HG03280 (cell line): ENCODE results near the gene NXPH4.

ENCODE experiments used
- ATAC-seq: cut with Tn5 transposase; IDR thresholded peaks from one replicate; pipeline ENCODE4 v1.9.1; 2021; ENCODE audit warnings: mild to moderate bottlenecking, moderate library complexity; ENCODE audit not compliant: unreplicated experiment

NXPH4 gene

DNA sequence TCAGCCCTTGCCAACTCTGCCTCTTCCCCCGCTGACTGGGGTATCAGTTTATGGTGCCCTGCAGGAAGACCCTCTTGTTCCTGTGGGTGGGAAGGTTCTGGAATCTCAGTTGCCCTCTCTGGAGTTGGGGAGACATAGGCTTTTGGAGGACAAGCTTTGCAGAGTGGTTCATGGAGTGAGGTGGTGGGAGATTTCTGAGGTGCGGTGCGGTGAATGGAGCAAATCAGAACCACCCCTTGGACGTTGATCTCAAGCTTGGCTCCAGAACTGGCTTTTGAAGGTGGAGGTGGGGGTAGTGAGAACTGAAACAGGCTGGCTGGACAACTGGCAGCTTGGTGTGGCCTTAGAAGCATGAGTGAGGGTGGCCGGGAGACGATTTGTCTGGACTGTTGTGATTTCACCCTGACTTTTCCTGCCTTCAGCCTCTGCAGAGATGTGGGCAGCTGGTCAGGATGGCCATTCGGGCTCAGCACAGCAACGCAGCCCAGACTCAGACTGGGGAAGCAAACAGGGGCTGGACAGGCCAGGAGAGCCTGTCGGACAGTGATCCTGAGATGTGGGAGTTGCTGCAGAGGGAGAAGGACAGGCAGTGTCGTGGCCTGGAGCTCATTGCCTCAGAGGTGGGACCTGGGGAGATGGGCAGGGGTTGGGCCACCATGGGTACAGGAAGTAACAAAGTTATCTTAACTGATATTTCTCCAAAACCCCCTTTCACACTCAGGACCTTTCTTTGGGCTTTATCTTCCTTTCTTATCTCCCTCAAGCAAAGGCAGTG, 14.0 kb downstream of the NXPH4 start:
- no peak for ATAC-seq

DNA sequence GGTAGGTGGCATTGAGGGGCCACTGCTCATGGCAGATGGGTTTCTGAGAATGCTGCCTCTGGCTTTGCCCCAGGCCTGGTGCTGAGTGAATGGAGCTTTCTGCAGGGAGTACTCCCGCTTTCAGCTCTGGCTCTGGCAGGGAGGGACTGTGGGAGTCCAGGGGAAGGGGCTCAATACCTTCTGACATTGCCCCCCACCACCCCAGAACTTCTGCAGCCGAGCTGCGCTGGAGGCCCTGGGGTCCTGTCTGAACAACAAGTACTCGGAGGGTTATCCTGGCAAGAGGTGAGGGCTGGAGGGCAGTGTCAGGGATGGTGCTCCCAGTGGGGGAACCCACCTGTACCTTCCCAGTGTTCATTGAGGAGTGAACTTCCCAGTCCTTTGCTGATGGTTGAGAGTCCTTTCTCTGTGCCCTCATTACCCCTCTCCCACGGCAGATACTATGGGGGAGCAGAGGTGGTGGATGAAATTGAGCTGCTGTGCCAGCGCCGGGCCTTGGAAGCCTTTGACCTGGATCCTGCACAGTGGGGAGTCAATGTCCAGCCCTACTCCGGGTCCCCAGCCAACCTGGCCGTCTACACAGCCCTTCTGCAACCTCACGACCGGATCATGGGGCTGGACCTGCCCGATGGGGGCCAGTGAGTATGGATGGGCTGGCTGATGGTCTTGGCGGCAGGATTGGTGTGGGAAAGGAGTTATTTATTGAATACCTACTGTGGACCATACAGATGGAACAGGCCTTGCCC, 14.9 kb downstream of the NXPH4 start:
- ATAC-seq = no peak

DNA sequence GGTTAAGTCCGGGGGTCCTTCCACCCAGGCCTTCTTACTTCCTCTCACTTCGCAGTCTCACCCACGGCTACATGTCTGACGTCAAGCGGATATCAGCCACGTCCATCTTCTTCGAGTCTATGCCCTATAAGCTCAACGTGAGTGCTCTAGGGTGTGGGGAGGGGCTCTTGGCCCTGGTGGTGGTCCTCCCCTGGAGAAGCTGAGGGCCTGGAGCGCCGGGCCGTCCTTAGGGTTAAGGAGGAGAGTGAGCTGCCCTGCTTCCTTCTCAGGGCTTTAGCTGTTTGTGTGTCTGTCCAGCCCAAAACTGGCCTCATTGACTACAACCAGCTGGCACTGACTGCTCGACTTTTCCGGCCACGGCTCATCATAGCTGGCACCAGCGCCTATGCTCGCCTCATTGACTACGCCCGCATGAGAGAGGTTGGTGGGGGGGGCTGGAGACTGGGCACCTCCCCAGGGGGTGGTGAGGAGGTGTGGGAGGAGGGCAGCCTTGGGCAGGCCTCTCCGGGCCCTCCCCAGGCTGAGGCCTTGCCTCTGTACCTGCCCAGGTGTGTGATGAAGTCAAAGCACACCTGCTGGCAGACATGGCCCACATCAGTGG, 15.7 kb downstream of the NXPH4 start:
- ATAC-seq = no peak

DNA sequence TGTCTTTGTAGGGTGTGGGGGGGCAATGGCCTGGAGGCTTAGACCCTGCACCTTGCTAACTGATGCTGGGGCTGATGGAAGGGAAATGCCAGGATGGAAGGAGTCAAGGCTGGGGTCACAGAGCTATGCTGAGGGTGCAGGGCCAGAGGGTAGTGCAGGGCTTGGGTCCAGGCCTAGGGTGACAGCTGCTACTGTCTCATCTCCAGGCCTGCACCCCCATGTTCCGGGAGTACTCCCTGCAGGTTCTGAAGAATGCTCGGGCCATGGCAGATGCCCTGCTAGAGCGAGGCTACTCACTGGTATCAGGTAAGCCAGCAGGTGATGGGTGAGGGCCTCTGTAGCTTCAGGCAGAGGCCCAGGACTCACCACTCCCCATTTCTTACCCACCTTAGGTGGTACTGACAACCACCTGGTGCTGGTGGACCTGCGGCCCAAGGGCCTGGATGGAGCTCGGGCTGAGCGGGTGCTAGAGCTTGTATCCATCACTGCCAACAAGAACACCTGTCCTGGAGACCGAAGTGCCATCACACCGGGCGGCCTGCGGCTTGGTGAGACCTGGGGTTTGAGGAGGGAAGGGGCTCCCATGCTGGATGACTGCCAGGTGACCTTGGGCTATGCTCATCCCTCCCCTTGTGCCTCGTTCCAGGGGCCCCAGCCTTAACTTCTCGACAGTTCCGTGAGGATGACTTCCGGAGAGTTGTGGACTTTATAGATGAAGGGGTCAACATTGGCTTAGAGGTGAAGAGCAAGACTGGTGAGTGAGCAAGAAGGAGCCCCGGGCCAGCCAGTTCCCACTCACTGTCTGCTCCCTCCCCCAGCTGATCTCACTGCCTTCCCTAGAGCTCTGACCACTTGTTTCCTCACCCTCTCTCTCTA, 17.0 kb downstream of the NXPH4 start:
- no peak for ATAC-seq

DNA sequence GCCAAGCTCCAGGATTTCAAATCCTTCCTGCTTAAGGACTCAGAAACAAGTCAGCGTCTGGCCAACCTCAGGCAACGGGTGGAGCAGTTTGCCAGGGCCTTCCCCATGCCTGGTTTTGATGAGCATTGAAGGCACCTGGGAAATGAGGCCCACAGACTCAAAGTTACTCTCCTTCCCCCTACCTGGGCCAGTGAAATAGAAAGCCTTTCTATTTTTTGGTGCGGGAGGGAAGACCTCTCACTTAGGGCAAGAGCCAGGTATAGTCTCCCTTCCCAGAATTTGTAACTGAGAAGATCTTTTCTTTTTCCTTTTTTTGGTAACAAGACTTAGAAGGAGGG, 17.6 kb downstream of the NXPH4 start:
- no peak for ATAC-seq

DNA sequence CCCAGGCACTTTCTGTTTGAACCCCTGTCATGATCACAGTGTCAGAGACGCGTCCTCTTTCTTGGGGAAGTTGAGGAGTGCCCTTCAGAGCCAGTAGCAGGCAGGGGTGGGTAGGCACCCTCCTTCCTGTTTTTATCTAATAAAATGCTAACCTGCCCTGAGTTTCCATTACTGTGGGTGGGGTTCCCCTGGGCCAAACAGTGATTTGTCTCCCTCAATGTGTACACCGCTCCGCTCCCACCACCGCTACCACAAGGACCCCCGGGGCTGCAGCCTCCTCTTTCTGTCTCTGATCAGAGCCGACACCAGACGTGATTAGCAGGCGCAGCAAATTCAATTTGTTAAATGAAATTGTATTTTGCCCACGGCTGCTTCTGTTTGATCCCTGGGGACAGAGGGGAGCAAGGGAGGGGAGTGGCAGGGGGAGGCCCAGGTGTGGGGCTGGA, 18.0 kb downstream of the NXPH4 start:
- ATAC-seq = no peak

DNA sequence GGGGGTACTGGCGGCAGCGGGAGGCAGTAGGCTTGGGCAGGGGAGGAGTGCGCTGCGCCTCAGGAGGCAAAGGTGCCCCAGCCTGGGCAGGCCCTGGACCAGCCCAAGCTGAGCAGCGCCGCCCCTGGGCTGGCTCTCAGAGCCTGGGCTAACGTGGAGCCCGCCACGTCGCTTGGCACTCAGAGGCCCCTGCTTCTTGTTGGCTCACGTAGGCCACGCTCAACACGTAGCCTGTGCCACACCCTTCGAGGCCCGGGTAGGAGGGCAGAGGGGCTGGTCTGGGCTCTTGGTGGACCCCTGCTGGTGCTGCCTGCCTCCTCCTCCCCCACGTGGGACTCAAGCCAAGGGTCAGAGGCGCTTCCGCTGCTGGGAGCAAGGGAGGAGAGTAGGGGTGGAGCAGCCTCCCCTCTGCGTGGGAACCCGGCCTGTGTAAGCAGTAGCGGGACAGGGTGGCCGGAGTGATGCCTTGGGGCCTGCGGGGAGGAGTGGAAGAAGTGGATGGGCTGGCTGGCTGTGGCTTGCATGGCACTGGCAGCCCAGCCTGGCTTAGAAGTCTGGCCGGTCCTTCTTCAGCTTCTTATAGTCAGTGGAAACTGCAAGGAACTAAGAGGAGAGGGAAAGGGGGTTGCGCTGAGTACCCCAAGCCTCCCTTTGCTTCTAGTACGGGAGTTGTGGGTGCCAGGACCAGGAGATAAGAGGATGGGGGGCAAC, 18.6 kb downstream of the NXPH4 start:
- ATAC-seq = no peak

DNA sequence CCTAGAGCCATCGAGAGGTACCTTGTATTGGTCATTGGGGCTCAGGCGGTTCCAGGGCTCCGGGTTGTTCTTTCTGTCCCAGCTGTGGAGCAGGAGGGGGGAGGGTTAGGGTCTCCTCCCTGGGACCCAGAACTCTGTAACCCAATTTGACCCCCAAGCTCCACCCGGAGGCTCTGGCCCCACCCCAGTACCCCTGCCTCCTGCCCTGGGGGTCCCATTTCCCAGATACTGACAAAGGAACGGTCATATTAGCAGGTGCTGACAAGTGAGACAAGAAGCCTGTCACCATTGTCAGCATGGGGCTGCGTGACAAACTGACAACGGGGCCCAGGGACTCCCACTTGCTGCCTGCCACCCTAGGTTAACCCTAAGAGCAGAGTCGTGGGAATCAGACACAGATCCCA, 19.1 kb downstream of the NXPH4 start:
- ATAC-seq = no peak

DNA sequence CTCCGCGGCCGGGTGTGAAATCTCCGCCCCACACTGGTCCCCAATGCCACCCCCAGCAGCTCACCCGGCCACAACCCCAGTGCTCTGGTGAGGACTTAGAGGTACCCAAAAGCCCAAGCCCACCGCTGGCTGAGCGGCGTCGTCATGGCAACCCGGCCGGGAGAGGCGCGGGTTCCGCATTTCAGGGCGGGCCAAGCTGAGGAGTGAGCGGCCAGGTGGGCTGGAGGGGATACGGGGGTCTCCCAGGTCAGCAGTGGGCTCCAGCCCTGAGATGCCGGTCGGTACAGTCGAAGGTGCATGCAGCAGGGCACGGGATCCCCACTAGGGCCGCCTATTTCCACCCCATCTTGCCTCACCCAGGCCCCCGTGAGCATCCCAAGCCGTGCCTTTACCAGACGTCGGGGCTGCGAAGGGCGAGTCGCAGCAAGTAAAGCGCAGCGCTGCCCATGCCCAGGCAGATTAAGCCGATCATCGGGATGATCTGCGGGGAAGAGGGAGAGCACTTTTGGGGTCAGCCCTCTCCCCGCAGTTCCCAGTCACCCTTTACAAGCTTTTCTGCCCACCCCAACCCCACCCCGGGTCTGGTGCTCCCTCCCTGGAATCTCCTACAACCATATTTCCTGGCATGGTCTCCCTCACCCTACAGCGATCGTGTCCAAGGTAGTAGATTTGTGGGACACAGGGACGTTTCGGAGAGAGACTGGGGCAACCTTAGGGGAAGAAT, 19.8 kb downstream of the NXPH4 start:
- no peak for ATAC-seq

DNA sequence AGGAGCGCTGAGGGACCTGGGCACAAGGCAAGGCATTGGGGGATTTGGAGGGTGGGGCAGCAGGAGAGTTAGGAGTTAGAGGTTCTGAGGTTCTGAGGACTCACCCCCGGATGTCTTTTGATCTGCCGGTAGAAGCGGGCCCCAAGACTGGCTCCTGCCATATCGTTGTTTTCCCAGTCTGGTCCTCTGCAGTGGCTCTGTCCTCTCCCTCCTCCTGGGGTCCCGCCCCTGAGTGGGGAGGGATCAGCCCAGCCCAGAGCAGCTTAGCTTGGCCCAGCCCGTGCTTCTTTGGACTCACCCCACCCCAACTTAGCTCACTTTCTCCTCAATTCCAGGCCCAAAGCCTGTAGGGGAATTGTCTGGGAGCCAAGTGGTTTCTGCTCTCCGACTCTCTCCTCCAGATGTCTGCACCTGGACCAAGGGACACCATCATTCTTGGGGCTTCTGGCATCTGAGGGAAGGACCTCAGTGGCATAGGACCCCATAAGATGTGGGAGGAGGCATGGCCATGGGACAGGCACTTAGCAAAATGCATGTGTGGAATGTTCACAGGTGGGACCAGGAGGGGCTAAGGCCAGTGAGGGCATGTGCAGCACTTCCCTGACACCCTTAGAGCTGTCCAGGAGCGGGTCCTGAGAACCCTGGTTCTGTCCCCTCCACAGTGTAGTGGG, 20.5 kb downstream of the NXPH4 start:
- ATAC-seq = no peak

DNA sequence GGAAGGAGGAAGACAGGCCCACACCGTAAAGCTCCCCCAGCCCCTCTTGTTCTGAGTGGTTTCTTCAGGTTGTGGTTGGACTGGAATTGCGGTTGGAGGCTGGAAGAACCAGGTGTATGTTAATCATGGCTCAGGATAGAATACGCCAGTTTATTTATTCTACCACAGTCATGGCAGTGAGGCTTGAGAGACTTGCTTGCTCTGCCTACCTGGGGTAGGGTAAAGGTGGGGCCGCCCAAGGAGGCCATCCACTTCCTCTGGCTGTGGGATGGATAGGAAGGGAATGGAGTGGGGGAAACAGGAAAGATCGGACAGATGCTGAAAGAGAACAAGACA, 21.0 kb downstream of the NXPH4 start:
- no peak for ATAC-seq

DNA sequence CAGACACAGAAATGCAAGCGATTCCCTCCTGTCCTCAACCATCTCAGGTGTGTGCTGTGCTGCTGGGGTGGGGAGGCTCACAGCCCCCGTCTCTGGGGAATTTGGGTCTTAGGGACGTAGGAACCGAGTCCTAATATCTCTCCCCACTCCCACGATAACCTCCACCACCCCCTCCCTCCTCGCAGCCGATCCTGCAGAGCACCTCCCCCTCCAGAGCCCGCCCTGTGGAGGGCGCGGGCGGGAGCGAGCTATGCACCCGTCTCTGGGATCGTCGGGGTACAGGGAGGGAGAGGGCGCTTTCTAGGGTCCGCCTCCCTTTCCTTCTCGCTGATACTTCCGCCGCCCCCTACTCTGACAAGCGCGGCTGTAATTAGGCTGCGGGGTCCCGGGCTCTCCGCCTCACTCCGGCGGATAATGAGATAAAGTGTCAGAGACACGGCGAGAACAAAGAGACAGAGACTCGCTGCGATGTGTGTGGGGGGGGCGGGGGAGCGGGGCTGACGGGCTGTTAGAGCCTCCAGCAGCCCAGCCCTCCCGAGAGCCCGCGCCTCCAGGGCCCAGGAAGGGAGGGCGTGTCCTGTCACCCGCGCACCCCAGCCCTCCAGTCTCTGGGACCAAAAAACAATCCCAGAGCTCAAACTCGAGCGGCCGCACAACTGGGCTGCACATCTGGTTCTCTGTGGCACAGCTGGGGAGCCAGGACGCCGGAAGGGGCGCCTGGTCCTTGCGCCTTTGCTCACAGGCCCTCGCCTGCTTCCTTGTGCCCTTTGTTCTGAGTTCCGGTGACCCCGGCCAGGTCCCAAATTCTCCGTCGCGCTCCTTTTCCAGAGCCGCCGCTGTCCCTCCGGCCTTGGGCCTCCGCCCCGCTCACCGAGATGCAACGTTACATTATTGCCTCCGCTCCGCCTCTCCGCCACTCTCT, 21.6 kb downstream of the NXPH4 start:
- no peak for ATAC-seq

DNA sequence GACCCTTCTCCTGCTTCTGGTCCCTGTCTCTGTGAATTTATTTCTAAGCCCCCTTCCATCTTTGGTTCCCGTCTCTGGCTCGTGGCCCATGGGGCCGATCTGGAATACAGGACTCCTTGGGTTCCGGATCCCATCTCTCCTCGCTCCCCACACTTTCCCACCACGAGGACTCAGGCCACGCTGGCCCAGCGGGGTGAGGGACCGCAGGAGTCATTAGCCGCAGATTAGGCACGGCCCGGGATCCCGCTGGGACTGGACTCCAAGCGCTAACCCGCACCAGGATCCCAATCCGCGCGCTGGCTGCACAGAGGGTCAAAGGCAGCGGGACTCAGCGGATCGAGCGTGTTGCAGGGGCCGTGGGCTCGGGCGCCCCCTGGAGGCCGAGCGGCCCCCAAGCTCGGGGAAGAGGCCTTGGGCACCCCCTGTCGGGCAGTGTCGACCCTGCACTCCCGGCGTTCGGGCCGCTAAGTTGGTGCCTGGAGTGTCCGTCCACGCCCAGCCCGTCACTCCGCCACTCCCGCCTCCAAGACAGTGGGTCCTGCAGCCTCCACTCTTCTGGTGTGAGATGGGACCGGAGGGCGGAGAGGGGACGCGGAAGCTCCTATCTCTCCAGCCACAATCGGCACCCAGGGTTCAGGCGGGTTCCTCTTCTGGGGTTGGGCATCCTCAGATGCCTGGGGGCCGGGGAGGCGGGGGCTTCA, 22.4 kb downstream of the NXPH4 start:
- ATAC-seq = peak; percentile 51

DNA sequence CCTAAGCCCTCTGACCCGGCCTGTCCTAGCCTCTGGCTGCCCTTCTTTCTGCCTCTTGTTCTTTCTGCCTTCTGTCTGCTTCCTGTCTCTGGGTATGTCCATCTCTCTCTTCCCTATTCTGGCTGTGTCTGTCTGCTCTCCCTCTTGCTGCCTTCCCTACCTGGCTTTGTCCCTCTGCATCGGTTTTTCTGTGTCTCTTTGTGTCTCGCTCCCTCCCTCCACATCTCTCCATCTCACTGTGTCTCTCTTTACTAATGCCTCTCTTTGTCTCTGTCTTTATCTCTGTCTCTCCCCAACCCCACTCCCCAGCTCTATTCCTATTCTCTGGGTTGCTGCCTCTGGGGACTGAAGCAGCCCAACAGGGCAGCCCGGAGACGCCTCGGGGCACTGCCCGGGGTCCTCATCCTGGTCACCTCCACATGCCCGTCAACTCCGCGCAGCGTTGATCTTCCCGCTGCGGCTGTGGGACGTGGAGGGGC, 23.0 kb downstream of the NXPH4 start:
- no peak for ATAC-seq

DNA sequence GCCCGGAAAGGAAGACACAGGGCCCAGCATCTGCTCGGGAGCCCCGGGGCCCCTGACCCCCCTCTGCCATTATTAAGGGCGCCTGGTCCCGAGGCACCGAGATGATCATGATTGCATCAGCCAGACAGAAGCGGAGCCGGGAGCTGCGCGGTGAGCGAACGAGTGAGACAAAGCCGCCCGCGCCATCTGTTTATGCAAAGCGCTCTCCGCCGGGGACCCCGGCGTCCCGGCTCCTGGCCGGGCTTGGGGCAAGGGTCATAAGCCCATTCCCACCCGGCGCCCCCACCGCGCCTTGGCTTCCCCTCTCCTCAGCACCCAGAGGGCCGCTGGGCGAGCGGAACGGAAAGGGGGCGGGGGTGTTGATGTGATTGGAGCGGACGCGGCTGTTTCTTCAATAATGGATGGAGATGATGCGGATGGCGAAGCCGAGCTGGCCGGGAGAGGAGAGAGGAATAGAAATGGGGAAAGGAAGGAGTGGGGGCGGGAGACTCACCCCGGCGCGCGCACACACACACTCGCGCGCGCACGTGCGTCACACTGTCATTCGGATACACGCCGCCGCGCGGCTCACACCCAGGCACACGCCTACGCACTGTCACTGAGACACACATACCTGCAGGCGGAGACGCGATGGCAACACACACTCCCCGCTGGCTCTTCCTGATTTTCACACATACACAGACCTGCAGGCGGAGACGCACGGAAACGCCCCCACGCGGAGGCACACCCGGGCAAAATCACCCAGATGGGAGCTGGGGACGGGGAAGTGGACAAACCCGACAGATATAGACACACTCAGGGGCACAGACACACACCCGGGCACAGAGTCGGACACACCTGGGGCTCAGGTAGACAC, 23.7 kb downstream of the NXPH4 start:
- ATAC-seq = no peak

DNA sequence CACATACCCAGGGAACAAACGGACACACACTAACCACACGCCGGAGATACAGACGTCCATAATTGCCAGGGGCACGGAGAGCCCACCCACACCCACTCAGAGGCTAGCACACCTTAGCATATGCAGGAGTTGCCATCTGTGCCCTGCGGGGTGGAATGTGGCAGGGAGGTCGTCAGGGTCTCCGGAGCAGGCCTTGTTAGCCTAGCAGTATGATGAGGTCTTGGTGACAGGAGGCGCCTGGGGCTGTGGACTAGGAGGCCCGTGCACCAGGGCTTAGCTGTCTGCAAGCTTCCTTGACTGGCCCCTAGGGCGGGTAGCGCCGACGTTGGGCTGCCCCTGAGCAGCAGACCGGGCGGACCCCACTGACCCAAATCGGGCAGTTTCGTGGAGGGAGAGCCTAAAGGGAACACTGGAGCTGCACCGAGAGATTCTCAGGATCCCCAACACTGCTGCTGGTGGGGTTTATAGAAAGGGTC, 24.4 kb downstream of the NXPH4 start:
- no peak for ATAC-seq
